Urinary bladder (tissue), 4 donors: ENCODE measurements around the gene KCNH1. TPM values are rescaled to one million over a fixed set of nuclear protein-coding genes. Genes with fewer than 3 reads are reported as not detected.
"Not testable (repeated sequence)": the region's sequence is repeated elsewhere in the genome, so short reads cannot be mapped to it uniquely, and the experiment has no call there.

ENCODE experiments used
- DNase-seq: peaks from one replicate; pipeline ENCODE4 v3.0.0-alpha.2; 2015; ENCODE audit errors: extremely low spot score
- H3K27ac ChIP-seq: one replicate; pipeline ENCODE4 v1.5.1; 2013; ENCODE audit warnings: low read depth, mild to moderate bottlenecking, moderate library complexity
- H3K36me3 ChIP-seq: one replicate; pipeline ENCODE4 v1.6.1; 2013; ENCODE audit warnings: mild to moderate bottlenecking, moderate library complexity; ENCODE audit not compliant: insufficient read depth
- H3K4me1 ChIP-seq: one replicate; pipeline ENCODE4 v1.6.1; 2013; ENCODE audit warnings: mild to moderate bottlenecking, moderate library complexity; ENCODE audit not compliant: insufficient read depth
- H3K4me3 ChIP-seq: one replicate; pipeline ENCODE4 v1.5.1; 2013; ENCODE audit warnings: low read depth, low read length
- WGBS: extraction: QIAGEN DNeasy Blood & Tissue Kit; methylation state at CpG from one replicate; pipeline ENCODE4 v1.1.7; 2013; 5-methylcytosine and 5-hydroxymethylcytosine counted together
- polyA plus RNA-seq: library from polyadenylated mRNA; stranded (reverse); fragments of 200-250 nt; gene quantifications from one replicate; pipeline ENCODE4 v1.2.3, GENCODE V29; 2013
- total RNA-seq: library from RNA; depleted of rRNA; stranded (reverse); fragments of >200 nt; gene quantifications from one replicate; pipeline ENCODE4 v1.2.3, GENCODE V29; 2014
- donor health status: healthy with polysubstance abuse.
- donor health status: healthy.

Gene KCNH1
- total and polyA plus RNA-seq, 2 donors, result 0.20 to 2.0 TPM

DNA sequence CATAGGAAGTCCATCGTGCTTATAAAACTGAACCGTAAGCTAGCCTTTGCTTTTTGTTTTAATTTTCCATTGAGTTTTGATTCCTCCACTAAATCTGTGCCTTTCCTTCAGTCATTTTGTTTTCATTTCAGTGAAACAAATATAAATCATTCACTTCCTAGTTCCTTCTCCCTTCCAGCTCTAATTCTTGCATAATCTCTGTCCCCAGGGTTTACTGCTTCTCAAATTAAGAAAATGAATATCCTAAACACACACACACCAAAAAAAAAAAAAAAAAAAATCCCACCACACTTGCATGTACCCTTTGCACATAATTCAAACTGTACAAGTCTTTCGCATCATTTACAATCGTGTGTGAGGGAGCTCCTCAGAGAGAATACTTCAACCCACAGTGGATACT lies 6.8 kb downstream of the KCNH1 start:
- Histone ChIP-seq H3K36me3 (no peaks in the 10 kb centered on the region), H3K4me3 (no peak overlapping the region), H3K27ac (no peak overlapping the region), H3K4me1 (no peaks in the 10 kb centered on the region)
- 64% methylated on average over 4 of the region's 4 CpGs for WGBS
- DNase-seq, result no peak

DNA sequence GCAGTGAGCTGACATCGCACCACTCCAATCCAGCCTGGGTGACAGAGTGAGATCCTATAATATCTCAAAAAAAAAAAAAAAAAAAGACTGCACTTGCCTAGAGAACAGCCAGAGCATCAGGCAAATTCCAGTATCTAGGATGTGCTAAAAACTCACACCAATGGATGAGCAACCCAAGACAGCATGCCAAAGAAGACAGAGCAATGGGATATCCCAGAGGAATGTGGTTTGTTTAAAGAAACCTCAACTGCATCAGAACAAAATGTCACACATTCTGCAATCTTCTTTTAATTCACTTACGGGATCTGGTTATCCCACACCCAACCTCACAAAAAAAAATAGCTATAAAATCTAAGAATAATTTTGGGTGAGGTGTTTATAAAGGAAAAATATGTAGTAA lies 7.3 kb downstream of the KCNH1 start:
- H3K36me3 ChIP-seq, result no peaks in the 10 kb centered on the region
- WGBS, result 66% methylated on average over 2 of the region's 2 CpGs
- H3K27ac ChIP-seq, result no peak overlapping the region
- H3K4me1 ChIP-seq, result no peaks in the 10 kb centered on the region
- DNase-seq, result no peak
- H3K4me3 ChIP-seq, result no peak overlapping the region

DNA sequence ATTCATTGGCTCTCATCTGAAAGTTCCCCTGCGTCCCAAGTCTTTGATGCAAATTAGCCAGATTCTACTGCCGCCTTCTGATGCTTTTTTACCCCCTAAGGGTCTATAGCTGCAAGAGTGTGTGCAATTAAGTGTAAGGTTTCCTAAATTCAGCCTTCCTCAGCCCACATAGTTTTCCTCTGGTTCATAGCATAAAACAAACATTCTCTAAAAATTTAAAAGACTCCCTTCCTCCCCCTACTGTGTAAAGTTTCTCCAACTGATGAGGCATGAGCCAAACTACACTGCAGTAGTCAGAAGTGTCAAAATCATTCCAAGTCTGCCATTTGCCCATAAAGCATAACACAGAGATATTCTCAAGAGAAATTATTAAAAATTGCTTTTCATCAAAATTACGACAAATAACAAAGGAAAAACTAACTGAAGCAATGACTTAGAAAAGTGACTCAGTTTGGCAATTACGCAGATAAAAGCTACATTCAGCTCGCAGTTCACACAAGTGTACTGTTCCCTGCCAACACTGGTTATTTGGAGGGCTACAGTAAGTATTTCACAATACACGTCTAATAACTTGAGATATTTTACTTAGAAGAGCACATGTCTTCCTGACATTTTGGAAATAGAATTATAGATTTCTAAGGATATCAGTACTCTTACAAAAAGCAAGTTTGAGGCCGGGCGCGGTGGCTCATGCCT lies 15.4 kb downstream of the KCNH1 start:
- no peak overlapping the region for H3K4me3 ChIP-seq
- H3K36me3 ChIP-seq, result no peaks in the 10 kb centered on the region
- no peaks in the 10 kb centered on the region for H3K4me1 ChIP-seq
- DNase-seq, result no peak
- 86% methylated on average over 9 of the region's 9 CpGs for WGBS
- no peak overlapping the region for H3K27ac ChIP-seq

DNA sequence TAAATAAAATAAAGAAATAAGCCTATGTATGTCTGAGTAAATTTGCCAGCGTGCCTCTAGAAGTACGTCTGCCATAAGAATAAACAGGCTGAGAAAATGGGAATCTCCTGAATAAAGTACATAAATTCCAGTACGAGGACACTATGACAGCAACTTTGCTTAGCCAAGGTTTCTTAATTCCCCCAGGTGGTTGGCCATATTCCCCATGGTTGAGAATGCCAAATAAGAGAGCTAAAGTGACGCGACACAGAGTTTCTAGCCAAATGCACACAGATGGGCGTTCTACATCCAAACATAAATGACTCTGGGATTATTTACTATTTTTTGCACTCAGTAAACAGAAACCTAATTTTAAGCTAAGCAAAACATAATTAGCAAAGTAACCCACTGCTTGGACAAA lies 19.5 kb downstream of the KCNH1 start:
- Histone ChIP-seq H3K36me3 (no peaks in the 10 kb centered on the region), H3K27ac (no peak overlapping the region), H3K4me1 (no peaks in the 10 kb centered on the region), H3K4me3 (no peak overlapping the region)
- DNase-seq, result no peak
- WGBS, result 73% methylated on average over 6 of the region's 6 CpGs

DNA sequence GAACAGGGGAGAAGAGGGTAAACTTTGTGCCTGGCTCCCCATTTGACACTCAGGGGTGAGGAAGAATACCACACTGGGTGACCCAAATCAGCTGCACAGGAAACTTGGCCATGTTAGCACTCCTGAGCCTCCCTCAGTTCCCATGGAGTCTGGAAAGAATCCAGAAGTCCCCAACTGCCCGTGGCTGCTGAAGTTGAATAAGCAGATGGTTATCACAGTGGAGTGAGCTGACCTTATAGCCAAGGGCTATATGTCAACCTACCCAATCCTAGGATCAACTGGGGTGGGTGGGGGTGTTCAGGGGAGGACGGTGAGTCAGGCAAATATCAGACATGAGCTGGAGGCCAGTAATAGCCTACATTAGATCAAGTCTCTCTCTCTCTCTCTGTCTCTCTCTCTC lies 20.4 kb downstream of the KCNH1 start:
- Histone ChIP-seq H3K4me3 (no peak overlapping the region), H3K4me1 (no peaks in the 10 kb centered on the region), H3K36me3 (no peaks in the 10 kb centered on the region), H3K27ac (no peak overlapping the region)
- no peak for DNase-seq
- 54% methylated on average over 2 of the region's 2 CpGs for WGBS

DNA sequence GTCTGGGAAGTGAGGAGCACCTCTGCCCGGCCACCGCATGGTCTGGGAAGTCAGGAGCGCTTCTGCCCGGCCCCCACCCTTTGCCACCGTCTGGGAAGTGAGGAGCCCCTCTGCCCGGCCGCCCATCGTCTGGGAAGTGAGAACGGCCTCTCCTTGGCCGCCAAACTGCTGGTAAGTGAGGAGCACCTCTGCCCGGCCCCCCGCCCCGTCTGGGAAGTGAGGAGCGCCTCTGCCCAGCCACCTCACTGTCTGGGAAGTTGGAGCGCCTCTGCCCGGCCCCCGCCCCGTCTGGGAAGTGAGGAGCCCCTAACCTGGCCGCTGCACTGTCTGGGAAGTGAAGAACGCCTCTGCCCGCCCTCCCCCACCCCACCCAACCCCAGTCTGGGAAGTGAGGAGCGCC lies 22.6 kb downstream of the KCNH1 start:
- H3K4me1 ChIP-seq, result no peaks in the 10 kb centered on the region
- 89% methylated on average over 22 of the region's 22 CpGs for WGBS

DNA sequence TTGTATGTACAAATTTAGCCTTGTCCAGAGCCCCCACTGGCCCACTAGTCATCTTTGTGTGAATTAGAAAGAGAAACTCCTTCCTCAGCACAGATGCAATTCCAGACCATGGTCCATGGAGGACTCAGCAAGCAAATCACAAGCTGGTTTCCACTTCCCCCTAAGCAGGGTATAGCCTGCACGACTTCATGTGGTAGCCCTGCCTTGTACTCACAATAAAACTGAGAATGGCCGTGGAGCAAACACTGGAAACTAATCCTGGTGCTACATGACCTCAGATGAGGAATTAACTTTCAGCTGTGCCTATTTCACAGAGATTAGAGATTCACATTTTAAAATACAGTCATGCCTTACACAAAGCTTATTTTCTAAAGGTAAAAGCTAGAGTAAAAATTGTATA lies 32.5 kb downstream of the KCNH1 start:
- Histone ChIP-seq H3K4me3 (no peak overlapping the region), H3K4me1 (no peaks in the 10 kb centered on the region), H3K36me3 (no peaks in the 10 kb centered on the region), H3K27ac (no peak overlapping the region)
- DNase-seq, result no peak
- WGBS, result 34% methylated on average over 2 of the region's 2 CpGs

More for the DNA sequence above, 22.6 kb downstream of the KCNH1 start:
- Histone ChIP-seq H3K36me3 (no peaks in the 10 kb centered on the region), H3K27ac (no peak overlapping the region), H3K4me3 (no peak overlapping the region)
- DNase-seq, result no peak

DNA sequence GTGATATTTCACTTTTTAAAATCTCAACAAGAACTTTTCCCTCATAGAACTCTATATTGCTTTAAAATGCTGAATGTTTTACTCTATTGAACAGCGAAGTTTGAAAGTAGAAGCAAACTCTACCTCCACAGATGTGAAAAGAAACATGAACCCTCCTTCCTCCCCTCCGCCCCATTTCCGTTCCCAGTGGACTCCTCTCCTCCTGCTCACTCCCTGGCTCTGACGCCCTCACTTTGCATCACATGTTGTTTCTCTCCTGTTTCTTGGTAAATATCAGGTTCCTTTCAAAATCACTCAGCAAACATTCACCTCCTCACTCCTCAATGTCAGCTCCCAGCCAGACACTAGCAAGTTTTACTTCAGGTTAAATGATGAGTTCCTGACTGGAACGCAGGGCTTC lies 34.6 kb downstream of the KCNH1 start:
- Histone ChIP-seq H3K27ac (no peak overlapping the region), H3K4me3 (no peak overlapping the region), H3K36me3 (no peaks in the 10 kb centered on the region), H3K4me1 (no peaks in the 10 kb centered on the region)
- no peak for DNase-seq
- 61% methylated on average over 5 of the region's 5 CpGs for WGBS

DNA sequence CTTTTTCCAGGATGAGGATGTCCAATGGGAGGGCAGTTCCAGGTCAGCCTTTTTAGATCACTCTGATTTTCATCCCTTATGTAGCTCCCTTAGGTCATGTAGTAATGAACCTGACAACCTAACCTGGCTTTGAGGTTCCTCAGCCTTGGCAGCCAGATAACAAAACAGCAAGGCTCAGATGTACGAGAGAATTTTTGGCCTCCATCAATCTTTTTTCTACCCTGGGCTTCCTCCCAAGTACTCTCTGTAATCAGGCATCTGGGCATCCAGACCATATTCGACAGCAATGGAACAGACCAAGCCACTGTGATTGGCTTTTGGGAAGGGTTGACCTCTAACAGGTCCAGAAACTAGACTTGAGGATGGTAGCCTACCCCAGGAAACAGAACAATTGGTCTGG lies 38.6 kb downstream of the KCNH1 start:
- Histone ChIP-seq H3K4me1 (no peaks in the 10 kb centered on the region), H3K27ac (no peak overlapping the region), H3K36me3 (no peaks in the 10 kb centered on the region), H3K4me3 (no peak overlapping the region)
- 81% methylated on average over 2 of the region's 2 CpGs for WGBS
- no peak for DNase-seq

DNA sequence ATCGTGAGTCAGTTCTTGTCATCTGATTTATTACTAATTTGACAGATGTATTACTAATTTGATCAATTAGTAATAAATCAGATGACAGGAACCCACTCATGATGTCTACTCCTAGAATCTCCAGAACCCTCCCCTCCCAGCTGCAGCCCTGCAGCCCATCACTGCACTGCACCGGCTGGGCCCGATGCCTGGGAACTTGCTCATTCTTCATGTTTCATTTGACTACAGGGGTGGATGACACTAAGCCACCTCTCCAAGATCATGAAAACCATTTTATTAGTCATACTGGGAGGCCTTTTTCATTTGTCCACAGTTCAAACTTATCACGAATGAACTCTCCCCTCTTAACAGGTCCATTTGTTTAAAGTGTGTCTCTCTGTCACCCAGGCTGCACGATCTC lies 41.0 kb downstream of the KCNH1 start:
- DNase-seq, result no peak
- Histone ChIP-seq H3K27ac (no peak overlapping the region), H3K4me3 (no peak overlapping the region), H3K36me3 (no peaks in the 10 kb centered on the region), H3K4me1 (no peaks in the 10 kb centered on the region)
- WGBS, result 82% methylated on average over 5 of the region's 5 CpGs

DNA sequence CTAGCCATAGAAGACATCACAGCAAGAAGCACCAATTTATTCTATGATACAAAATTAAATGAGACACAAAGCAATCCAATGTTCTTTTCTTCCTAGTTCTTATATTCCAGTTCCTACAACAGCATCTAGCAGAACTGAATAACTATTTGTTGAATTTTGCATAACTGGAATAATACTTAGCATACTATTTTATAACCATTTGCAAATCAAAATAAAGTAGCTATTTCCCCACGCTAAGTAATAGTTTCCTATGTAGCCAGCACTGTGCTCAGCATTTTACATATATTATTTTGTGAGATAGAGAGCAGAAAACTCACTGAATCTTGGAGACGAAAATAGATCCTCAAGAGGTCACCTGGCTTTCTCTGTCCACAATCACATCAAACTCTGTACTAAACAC lies 42.1 kb downstream of the KCNH1 start:
- 65% methylated on average over 2 of the region's 2 CpGs for WGBS
- no peaks in the 10 kb centered on the region for H3K4me1 ChIP-seq
- DNase-seq, result no peak
- H3K27ac ChIP-seq, result no peak overlapping the region
- no peak overlapping the region for H3K4me3 ChIP-seq
- H3K36me3 ChIP-seq, result no peaks in the 10 kb centered on the region

DNA sequence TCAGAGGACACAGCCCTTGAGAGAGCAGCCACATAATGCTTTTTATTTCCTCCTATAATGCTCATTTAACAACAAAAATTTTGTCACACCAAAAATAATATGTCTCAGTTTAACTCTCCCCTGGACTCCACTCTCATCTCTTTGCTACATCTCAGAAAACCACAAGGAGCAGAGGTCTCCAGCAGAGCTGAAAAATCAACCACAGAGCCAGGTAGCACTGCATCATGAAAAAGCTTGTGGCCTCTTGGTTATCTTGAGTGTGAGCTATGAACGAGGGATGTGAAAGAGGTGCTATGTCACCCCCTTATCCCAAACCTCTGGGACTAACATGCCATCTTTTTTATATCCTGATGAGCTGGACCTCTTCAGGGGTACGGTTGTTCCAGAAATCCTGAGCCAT lies 44.4 kb downstream of the KCNH1 start:
- WGBS, result 49% methylated on average over 2 of the region's 2 CpGs
- Histone ChIP-seq H3K36me3 (no peaks in the 10 kb centered on the region), H3K4me1 (no peaks in the 10 kb centered on the region), H3K4me3 (no peak overlapping the region), H3K27ac (no peak overlapping the region)
- DNase-seq, result no peak

DNA sequence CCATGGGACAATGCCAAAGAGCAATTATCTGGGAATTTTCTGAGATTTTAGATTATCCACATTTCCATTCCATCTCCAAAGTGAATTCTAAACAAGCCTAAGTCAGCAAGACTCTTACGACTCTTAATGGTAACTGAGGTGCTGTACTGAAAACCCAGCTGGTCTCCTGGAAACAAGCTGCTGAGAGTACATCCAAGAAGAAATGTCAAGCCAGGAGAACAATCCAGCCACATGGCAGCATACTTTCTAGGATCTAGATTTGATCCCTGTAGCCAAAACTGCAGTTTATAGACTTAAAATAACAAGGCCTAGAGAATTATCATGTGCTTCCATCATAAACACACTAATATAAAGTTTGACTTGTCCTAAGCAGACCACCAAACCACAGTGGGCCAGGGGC lies 45.8 kb downstream of the KCNH1 start:
- Histone ChIP-seq H3K27ac (no peak overlapping the region), H3K4me1 (no peaks in the 10 kb centered on the region), H3K4me3 (no peak overlapping the region), H3K36me3 (no peaks in the 10 kb centered on the region)
- DNase-seq, result no peak
- 64% methylated on average over 1 of the region's 1 CpG for WGBS

DNA sequence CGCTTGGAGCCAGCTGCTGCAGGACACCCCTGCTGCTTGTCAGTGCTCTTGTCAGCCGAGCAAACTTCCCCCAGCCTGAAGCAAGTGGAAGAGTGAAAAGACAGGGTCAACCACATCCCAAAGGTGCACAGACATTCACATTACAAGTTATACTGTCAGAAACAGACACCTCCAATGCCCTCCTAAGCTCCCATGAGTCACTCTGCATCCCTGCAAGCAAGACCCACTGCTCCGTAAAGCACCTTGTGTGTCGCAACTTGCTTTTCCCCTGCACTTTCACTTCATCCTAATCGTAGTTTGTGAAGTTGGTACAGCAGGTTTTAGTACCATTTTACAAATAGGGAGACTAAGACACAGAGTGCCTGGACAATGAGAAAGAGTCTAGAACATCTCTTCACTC lies 51.1 kb downstream of the KCNH1 start:
- no peak for DNase-seq
- 46% methylated on average over 5 of the region's 5 CpGs for WGBS
- Histone ChIP-seq H3K4me3 (no peak overlapping the region), H3K27ac (no peak overlapping the region), H3K36me3 (no peaks in the 10 kb centered on the region), H3K4me1 (no peaks in the 10 kb centered on the region)

DNA sequence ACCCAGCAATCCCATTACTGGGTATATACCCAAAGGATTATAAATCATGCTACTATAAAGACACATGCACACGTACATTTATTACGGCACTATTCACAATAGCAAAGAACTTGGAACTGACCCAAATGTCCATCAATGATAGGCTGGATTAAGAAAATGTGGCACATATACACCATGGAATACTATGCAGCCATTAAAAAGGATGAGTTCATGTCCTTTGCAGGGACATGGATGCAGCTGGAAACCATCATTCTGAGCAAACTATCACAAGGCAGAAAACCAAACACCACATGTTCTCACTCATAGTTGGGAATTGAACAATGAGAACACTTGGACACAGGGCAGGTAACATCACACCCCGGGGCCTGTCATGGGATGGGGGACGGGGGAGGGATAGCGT lies 52.5 kb downstream of the KCNH1 start:
- H3K27ac ChIP-seq, H3K4me1 ChIP-seq, DNase-seq, H3K36me3 ChIP-seq, H3K4me3 ChIP-seq: not testable (repeated sequence)
- 92% methylated on average over 5 of the region's 5 CpGs for WGBS
